ENCODE results near the gene ANKS1B.
"Not testable (repeated sequence)": the region's sequence is repeated elsewhere in the genome, so short reads cannot be mapped to it uniquely, and the experiment has no call there.

The ANKS1B gene

DNA sequence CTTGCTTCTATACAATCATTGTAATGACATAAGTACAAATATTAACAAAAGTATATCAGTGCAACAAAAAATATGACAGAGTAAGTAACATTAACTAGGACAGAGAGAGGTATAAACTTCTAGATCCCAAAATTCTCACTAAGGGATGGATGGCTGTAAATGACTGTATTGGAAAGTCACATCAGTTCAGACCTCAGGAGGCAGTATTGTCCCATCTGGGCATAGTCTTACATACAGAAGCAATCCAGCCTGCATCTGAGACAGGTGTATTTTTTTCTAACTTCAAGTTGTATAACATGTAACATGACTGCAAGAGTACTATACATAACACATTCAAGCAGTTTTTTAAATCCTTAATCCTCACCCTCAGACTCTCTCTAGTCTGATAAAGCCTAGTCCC lies 238.2 kb downstream of the ANKS1B start:
- DNase-seq: no peak

DNA sequence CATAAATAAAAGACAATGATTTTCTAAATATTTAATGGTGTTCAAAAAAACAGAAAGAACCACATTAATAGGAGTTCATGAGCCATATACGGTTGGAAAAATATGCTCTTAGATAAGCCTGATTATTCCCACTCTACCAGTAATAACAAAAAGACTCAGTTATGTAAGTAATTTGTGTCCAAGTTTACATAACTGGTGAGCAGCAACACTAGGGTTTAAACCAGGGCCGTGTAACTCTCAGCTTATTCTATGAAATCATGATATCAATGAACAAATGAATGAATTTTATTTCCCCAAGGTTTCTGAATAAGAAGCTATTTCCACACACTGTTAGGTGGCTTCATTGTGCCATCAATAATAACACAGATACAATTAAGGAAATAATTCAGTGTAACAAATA lies 238.8 kb downstream of the ANKS1B start:
- no peak for DNase-seq

DNA sequence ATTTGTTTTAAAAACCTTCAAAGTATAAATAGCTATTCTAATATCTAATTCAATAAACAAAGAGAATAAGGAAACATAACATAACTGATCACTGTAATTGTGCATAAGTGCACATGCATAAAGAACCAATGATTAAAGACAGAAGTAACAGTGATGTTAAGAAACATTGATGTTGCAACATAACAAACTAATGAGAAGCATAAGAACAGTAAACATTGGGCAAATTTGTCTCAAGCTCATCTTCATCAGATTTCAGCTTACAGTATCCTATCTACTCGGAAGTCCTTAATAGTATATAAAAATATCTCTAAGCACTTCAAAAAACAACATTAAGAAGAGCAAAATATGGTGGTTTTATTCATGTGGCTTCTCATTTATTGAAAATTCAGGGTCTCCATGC lies 239.6 kb downstream of the ANKS1B start:
- no peak for DNase-seq

DNA sequence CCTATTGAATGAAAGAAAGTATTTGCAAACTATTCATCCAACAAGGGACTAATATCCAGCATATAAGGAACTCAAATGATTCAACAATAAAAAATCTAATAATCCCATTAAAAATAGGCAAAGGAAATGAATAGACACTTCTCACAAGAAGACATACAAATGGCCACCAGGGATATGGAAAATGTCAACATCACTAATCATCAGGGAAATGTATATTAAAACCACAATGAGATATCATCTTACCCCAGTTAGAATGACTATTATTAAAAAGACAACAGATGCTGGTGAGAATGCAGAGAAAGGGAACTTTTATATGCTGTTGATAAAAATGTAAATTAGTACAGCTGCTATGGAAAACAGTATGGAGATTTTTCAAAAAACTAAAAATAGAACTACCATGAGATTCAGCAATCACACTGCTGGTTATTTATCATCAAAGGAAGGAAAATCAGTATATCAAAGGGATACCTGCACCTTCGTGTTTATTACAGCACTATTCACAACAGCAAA lies 247.9 kb downstream of the ANKS1B start:
- no peak for DNase-seq

DNA sequence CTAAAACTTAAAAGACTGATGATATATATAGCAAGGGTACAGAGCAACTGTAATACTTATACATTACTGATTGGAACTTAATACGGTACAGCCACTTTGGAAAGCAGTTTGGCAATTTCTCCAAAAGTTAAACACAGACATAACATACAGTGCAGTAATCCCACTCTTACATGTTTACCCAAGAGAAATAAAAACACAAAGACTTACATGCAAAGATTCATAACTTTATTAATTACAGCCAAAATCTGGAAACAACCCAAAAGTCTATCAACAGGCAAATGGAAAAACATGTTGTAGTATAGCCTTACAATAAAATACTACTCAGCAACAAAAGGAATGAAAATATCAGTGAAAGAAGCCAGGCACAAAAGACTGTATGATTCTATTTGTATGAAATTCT lies 252.6 kb downstream of the ANKS1B start:
- no peak for DNase-seq

DNA sequence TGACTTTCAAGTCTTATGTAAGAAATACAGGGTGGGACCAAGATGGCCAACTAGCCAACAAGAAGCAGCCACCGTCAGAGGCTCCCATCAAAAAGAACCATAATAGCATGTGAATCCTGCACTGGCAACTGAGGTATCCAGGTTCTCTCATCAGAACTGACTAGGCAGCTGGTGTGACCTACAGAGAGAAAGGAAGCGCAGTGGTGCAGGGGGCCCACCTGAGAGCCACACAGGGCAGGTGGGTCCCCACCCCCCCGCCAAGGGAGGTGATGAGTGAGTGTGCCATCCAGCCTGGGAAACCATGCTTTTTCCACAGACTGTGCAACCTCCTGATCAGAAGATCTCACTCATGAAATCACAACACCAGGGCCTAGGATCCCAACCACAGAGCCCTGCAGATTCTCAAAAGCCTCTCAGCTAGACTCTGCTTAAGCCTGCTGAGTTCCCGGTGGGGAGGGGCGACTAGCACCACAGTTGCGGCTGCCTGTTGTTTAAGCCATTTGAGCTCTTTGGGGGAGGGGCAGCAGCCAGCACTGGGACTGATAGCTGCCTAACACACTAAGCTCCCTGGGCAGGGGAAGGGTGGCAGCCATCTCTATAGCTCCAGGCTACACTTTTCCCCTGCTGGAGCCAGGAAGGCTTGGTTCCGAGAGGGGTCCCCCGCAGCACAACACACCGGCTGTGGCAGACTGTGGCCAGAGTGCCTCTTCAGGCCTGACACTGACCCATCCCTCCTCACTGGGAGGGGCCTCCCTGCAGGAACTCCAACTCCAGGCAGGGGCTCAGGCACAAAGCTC lies 261.8 kb downstream of the ANKS1B start:
- no peak for DNase-seq

DNA sequence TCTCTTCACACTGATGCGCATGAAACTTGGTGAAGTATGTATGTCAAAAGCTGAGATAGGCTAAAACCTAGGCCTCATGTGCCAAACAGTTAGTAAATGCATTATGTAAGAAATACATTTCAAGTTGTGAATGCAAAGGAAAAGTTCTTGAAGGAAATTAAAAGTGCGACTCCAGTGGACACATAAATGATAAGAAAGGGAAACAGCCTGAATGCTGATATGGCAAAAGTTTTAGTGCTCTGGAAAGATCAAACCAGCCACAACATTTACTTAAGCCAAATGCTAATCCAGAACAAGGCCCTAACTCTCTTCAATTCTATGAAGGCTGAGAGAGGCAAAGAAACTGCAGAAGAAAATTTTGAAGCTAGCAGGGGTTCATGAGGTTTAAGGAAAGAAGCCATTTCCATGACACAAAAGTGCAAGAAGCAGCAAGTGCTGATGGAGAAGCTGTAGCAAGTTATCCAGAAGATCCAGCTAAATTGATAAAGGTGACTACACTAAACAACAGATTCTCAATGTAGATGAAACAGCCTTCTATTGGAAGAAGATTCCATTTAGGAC lies 262.9 kb downstream of the ANKS1B start:
- no peak for DNase-seq

DNA sequence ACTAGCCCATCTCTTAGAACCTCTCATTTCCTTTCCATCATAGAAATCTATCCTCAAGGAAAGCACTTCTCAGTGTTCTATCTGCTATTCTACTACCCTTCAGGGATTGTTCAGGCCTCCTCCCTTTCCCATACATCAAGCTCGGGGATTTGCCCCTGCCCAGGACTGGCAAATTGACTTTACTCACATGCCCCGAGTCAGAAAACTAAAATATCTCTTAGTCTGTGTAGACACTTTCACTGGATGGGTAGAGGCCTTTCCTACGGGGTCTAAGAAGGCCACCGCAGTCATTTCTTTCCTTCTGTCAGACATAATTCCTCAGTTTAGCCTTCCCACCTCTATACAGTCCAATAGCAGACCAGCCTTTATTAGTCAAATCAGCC lies 264.7 kb downstream of the ANKS1B start:
- DNase-seq: not testable (repeated sequence)

DNA sequence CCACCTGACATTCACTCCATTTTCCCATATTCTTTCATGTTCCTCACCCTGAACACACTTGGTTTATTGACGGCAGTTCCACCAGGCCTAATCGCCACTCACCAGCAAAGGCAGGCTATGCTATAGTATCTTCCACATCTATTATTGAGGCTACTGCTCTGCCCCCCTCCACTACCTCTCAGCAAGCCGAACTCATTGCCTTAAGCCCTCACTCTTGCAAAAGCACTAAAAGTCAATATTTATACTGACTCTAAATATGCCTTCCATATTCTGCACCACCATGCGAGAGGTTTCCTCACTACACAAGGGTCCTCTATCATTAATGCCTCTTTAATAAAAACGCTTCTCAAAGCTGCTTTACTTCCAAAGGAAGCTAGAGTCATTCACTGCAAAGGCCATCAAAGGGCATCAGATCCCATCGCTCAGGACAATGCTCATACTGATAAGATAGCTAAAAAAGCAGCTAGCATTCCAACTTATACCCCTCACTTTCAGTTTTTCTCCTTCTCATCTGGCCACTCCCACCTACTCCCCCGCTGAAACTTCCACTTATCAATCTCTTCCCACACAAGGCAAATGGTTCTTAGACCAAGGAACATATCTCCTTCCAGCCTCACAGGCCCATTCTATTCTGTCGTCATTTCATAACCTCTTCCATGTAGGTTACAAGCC lies 265.2 kb downstream of the ANKS1B start:
- not testable (repeated sequence) for DNase-seq

DNA sequence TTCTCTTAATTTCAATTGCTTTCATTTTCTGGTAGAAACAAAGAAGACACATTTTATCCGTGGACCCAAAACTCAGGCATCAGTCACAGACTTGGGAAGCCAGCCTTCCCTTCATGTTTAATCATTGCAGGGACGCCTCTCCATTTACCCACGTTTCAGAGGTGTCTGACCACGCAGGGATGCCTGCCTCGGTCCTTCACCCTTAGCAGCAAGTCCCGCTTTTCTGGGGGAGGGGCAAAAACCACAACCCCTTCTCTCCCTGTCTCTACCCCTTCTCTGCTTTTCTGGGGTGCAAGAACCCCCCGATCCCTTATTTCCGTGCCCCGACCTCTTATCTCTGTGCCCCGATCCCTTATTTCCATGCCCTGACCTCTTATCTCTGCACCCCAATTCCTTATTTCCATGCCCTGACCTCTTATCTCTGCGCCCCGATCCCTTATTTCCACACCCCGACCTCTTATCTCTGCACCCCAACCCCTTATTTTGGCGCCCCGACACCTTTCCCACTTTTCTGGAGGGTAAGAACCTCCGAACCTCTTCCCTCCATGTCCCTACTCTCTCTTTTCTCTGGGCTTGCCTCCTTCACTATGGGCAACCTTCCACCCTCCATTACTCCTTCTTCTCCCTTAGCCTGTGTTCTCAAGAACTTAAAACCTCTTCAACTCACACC lies 268.8 kb downstream of the ANKS1B start:
- not testable (repeated sequence) for DNase-seq

DNA sequence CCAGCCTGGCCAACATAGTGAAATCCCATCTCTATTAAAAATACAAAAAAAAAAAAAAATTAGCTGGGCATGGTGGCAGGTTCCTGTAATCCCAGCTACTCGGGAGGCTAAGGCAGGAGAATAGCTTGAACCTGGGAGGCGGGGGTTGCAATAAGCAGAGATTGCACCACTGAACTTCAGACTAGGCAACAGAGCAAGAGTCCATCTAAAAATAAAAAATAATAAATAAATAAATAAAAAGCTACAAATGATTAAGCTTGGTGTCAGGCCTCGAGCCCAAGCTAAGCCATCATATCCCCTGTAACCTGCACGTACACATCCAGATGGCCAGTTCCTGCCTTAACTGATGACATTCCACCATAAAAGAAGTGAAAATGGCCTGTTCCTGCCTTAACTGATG lies 269.8 kb downstream of the ANKS1B start:
- DNase-seq: not testable (repeated sequence)

DNA sequence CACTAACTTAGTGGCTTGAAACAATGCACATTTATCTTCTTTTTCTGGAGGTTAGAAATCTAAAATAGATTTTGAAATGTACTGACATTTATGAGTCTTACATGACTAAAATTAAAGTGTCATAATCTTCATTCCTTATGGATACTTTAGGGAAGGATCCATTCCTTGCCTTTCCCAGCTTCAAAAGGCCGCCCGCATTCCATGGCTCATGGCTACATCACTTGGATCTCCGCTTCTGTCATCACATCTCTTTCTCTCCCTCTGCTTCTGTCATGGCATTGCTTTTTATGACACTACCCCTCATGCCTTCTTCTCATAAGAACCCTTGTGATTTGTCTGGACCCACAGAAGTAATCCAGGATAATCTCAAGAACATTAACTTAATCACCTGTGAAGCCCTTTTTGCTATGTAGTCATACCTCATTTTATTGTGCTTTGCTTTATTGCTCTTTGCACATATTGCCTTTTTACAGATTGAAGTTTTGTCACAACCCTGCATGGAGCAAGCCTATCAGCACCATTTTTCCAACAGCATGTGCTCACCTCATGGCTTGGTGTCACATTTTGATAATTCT lies 270.7 kb downstream of the ANKS1B start:
- no peak for DNase-seq

DNA sequence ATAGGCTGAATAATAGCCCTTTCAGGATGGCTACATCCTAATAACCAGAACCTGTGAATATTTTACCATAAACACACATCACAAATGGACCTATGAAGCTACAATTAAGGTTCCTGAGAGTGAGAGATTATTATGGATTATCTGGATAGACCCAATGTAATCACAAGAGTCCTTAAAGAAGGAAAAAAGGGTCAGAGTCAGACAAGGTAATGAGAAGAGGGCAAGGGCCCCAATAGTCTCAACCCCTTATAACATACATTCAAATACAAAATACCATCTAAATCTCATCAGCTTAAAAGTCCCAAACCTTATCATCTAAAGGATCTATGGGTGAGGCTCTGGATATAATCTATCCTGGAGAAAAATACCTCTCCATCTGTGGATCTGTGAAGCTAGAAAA lies 272.5 kb downstream of the ANKS1B start:
- no peak for DNase-seq

DNA sequence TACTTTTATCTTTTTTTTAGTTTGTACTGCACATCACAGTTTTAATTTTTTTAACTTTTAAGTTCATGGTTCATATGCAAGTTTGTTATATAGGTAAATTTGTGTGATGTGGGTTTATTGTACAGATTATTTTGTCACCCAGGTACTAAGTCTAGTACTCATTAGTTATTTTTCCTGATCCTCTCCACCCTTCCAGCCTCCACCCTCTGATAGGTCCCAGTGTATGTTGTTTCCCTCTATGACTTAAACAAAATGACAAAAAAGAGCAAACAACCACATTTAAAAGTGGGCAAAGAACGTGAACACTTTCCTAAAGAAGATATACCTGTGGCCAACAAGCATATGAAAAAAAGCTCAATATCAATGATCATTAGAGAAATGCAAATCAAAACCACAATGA lies 273.5 kb downstream of the ANKS1B start:
- no peak for DNase-seq

DNA sequence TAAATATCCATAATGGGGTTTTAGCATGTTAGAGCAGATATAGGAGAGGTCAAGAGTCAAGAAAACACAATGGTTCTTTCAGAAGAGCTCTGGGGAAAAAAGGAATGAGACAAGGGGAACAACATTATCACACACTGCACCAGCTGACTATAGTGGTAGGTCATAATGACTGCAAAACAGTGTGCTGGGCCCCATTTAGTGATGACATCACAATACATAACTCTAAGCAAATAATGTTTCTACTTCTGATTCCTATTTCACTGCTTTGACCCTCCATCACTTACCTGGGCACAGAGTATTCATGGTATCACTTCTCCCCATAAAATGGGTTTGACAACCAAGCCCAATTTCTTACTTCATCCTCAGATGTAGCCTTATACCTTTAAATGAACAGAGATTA lies 275.1 kb downstream of the ANKS1B start:
- DNase-seq: no peak

DNA sequence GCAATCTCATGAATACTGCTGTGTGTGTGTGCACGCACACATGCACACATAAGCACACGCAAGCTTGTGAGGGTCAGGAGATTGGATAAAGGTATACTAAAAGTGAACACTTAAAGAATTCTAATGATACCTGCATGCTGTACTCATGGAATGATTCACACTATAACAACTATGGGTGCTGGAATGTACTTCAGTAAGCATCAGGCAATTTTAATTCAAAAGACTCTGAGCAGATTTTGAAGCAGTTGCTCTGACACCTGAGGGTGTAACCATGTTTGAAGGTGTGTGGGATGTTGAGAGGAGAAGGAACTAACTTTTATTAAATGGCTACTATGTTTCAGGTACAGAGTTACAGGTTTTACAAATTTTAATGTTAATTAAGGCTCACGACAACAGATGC lies 275.6 kb downstream of the ANKS1B start:
- DNase-seq: no peak

DNA sequence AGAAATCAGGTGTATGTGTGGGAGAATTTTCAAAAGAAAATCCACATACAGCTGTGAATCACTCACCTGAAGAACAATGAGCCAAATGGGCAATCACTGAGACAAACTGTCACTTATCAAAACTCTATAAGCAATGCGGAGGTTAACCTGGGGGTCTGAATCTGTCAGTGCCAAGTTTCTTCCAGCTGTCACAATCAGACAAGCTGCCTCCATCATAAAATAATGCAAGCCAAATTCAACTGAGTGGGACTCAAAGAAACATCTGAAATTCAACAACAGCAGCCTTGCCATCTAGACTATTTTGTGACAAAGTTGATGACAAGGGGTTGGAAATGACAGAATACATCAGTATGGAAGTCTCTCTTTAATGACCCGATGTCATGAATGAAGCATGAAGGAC lies 276.9 kb downstream of the ANKS1B start:
- no peak for DNase-seq

DNA sequence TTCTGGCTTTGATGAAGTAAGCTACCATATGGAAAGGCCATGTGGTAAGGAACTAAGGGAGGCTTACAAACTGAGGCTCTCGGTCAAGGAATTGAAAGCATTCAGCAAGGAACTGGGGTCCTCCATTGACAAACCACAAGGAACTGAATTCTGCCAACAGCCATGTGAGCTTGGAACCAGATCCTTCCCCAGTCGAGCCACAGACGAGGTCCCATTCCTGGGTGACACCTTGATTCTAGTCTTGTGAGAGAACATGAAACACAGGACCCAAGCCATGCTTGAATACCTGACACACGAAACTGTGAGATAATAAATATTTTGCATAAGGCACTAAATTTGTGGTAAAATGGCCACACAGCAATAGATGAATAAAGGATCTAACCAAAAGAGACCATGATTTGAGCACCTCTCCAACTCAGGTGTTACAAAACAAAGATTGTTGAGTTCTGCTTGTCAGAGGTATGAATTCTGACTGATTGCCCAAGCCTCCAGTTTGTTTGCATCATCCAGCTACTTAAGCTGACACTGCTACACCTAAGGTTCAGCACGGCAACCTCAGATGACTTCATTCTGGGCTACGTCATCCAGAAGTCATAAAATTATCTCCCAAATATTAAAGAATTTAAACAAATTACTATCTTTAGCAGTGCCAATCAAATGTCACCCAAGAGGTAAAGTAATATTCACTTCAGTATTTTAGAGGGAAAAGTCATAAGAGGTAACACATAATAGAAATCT lies 277.8 kb downstream of the ANKS1B start:
- DNase-seq: no peak

DNA sequence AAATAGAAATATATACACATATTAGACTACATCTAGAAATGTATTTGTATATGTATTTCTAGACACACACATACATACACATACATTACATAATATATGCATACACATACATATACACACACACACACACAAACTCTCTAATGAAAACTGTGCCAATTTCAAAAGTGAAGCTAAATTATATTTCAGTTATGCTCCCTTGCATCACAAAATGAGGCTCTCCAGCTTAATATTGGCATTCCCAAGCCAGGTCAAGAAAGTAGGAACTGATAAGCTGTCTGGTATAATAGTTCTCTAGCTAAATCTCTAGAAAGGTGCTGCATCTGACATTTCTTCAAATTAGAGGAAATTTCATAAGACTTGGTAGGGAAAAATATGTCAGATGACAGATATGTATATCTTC lies 280.3 kb downstream of the ANKS1B start:
- no peak for DNase-seq

DNA sequence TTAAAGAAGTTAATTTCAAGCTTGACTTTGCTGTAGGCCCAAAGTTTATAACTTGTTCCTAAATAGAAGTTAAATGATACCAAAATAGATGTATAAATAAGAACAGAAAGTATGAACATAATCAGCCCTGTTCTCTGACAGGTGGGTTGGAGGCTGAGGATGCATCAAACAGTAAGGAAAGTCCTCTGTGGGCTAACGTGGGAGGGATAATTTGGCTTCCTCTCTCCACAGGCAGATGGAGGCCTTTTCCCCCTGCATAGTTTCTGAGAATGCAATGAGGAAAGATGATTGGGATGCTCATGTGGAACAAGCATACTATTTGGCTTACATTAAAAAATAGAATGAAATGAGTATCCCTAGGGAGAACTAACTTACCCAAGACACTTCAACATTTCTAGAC lies 280.7 kb downstream of the ANKS1B start:
- DNase-seq: no peak

DNA sequence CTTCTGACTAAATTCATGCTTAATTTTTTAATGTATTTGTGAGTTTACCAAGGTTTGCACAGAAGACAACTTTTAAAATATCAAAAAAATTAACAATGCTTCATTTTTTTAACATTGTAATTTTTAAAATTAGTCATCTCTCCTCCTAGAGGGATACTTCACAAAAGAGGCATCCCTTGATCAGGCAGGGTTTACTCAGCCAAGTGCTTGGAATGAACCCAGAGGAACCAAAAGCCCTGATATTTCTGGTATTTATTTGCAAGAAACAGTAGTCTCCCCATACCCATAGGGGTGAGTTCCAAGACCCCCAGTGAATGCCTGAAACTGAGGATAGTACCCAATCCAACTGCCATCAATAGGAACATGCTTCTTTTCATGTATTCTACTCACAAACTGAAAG lies 284.7 kb downstream of the ANKS1B start:
- no peak for DNase-seq

DNA sequence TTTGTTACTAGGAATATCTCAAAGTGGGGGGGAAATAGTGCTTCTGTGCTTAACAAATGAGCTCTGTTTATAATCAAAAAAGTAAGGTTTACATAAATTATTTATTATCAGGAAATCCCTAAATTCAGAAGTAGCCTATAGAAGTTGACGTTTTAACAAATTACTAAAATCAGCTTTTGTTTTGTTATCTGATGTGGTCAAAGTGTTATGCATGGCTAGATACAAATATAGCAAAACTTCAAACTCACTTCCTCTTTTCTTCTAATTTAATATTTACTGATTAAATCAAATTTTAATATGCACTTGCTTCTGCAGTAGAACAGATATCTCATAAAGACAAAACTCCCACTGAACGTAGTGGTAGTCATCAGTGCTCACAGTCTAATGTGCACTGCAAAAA lies 289.7 kb downstream of the ANKS1B start:
- DNase-seq: no peak

DNA sequence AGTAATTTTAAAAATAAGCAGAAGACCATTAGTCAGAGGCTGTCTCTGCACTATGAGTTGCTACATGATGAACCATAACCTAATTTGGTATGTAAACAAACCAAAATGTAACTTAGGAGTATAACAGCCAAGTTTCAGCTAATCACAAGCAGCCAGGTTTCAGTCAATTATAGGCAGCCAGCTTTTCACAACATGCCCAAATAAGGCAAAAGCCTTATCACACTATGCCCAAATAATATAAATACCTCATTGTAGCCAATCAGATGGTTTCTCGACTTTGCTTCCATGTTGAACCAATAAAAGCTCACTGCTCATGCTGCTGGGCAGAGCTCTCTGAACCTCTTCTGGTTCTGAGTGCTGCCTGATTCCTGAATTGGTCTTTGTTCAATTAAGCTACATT lies 298.6 kb downstream of the ANKS1B start:
- no peak for DNase-seq
